Measurements from ENCODE around the gene FASTKD1.
"Not testable (repeated sequence)": the region's sequence is repeated elsewhere in the genome, so short reads cannot be mapped to it uniquely, and the experiment has no call there.

FASTKD1 gene

GRCh38 chr2:169573160-169573973 is at the start of gene FASTKD1:
Gene FASTKD1 (minus strand): TSS chr2:169573865. CDS start chr2:169572029, 1,836 bp downstream.
- DNase-seq (ENCODE audit: low spot score) = peak; percentile 98

GRCh38 chr2:169623235-169623634 is 49.6 kb upstream of the FASTKD1 start:
- no peak for DNase-seq (ENCODE audit: low spot score)

- DNase-seq (ENCODE audit: low spot score) = no peak
These were observed 46.8 kb upstream of the FASTKD1 start for GRCh38 chr2:169620509-169620908.

GRCh38 chr2:169619946-169620345 is 46.3 kb upstream of the FASTKD1 start:
- no peak for DNase-seq (ENCODE audit: low spot score)

- DNase-seq (ENCODE audit: low spot score) = not testable (repeated sequence)
These were observed 42.3 kb upstream of the FASTKD1 start for GRCh38 chr2:169615982-169616381.

- DNase-seq (ENCODE audit: low spot score) = no peak
These were observed 40.2 kb upstream of the FASTKD1 start for GRCh38 chr2:169613876-169614275.

GRCh38 chr2:169609264-169609663 is 35.6 kb upstream of the FASTKD1 start:
- no peak for DNase-seq (ENCODE audit: low spot score)

- DNase-seq (ENCODE audit: low spot score) = no peak
These were observed 25.9 kb upstream of the FASTKD1 start for GRCh38 chr2:169599568-169599967.

GRCh38 chr2:169598982-169599381 is 25.3 kb upstream of the FASTKD1 start:
- no peak for DNase-seq (ENCODE audit: low spot score)

GRCh38 chr2:169596546-169596945 is 22.9 kb upstream of the FASTKD1 start:
- DNase-seq (ENCODE audit: low spot score) = not testable (repeated sequence)

- DNase-seq (ENCODE audit: low spot score) = no peak
These were observed 17.1 kb upstream of the FASTKD1 start for GRCh38 chr2:169590804-169591203.

GRCh38 chr2:169585673-169586072 is 12.0 kb upstream of the FASTKD1 start:
- DNase-seq (ENCODE audit: low spot score) = no peak

- peak; percentile 92 for DNase-seq (ENCODE audit: low spot score)
These were observed 10.6 kb upstream of the FASTKD1 start, which contains the start of gene PPIG for GRCh38 chr2:169584005-169584877. Gene PPIG (plus strand): TSS chr2:169584351. CDS start chr2:169604042, 19,691 bp downstream.

- DNase-seq (ENCODE audit: low spot score) = no peak
These were observed 9.9 kb upstream of the FASTKD1 start for GRCh38 chr2:169583518-169583917.

- DNase-seq (ENCODE audit: low spot score) = not testable (repeated sequence)
These were observed 9.0 kb upstream of the FASTKD1 start for GRCh38 chr2:169582552-169583266.

- no peak for DNase-seq (ENCODE audit: low spot score)
These were observed 5.4 kb upstream of the FASTKD1 start for GRCh38 chr2:169579044-169579443.

GRCh38 chr2:169575264-169575663 is 1.6 kb upstream of the FASTKD1 start:
- DNase-seq (ENCODE audit: low spot score) = not testable (repeated sequence)

- DNase-seq (ENCODE audit: low spot score) = not testable (repeated sequence)
These were observed 874 bp upstream of the FASTKD1 start for GRCh38 chr2:169574539-169574938.

GRCh38 chr2:169573974-169574299 is 272 bp upstream of the FASTKD1 start:
- no peak for DNase-seq (ENCODE audit: low spot score)

GRCh38 chr2:169572821-169573159 is 875 bp downstream of the FASTKD1 start:
- no peak for DNase-seq (ENCODE audit: low spot score)

- no peak for DNase-seq (ENCODE audit: low spot score)
These were observed 1.5 kb downstream of the FASTKD1 start for GRCh38 chr2:169572189-169572588.

- DNase-seq (ENCODE audit: low spot score) = no peak
These were observed 2.1 kb downstream of the FASTKD1 start for GRCh38 chr2:169571571-169571970.

All from HuH-7 (cell line).